Activated CD8-positive, alpha-beta memory T cell treated with anti-CD3 and anti-CD28 coated beads for 48 hours (primary cell): ENCODE data around the gene FCRL6.
A peak's percentile ranks its signal among the peaks of the same experiment; 100 is the strongest.

Source experiments
- DNase-seq, 3 experiments: peaks; one replicate each; pipeline ENCODE4 v3.0.0-alpha.2; 2020; ENCODE audit warnings: low read depth in 2 of 3, low spot score in 2 of 3

The FCRL6 gene

GRCh38 chr1:159798893-159799292 lies 3.3 kb upstream of the FCRL6 start:
- DNase-seq, result no peak

- no peak for DNase-seq
Observed at GRCh38 chr1:159799446-159799985, 2.6 kb upstream of the FCRL6 start.

- peak in 1 of 3 experiments; percentile 23 for DNase-seq
Observed at GRCh38 chr1:159800177-159800930, 1.8 kb upstream of the FCRL6 start.

- DNase-seq, result no peak
Observed at GRCh38 chr1:159803956-159804689, 2.0 kb downstream of the FCRL6 start.

GRCh38 chr1:159804924-159805323 lies 2.8 kb downstream of the FCRL6 start:
- DNase-seq, result no peak

GRCh38 chr1:159815926-159816325 lies 13.8 kb downstream of the FCRL6 start:
- no peak for DNase-seq

- no peak for DNase-seq
Observed at GRCh38 chr1:159817276-159818041, 15.3 kb downstream of the FCRL6 start.

- no peak for DNase-seq
Observed at GRCh38 chr1:159821171-159821867, 19.2 kb downstream of the FCRL6 start.

GRCh38 chr1:159823406-159823805 lies 21.2 kb downstream of the FCRL6 start:
- DNase-seq, result no peak

- DNase-seq, result no peak
Observed at GRCh38 chr1:159825564-159825963, 23.4 kb downstream of the FCRL6 start.

GRCh38 chr1:159826441-159827101 lies 24.4 kb downstream of the FCRL6 start, which contains the start of gene SLAMF8:
Gene SLAMF8 (plus strand): TSS chr1:159826873. CDS start chr1:159826899, 26 bp downstream.
- peak; percentile 20 to 32 (median 25) for DNase-seq

GRCh38 chr1:159827102-159827490 lies 24.9 kb downstream of the FCRL6 start:
- DNase-seq, result no peak

- DNase-seq, result no peak
Observed at GRCh38 chr1:159827549-159827948, 25.4 kb downstream of the FCRL6 start.

GRCh38 chr1:159828176-159828575 lies 26.0 kb downstream of the FCRL6 start:
- DNase-seq, result no peak

GRCh38 chr1:159828581-159829272 lies 26.6 kb downstream of the FCRL6 start:
- DNase-seq, result no peak

- DNase-seq, result no peak
Observed at GRCh38 chr1:159829273-159829634, 27.1 kb downstream of the FCRL6 start.

GRCh38 chr1:159829822-159830465 lies 27.8 kb downstream of the FCRL6 start:
- DNase-seq, result no peak

GRCh38 chr1:159830722-159831121 lies 28.6 kb downstream of the FCRL6 start:
- no peak for DNase-seq

- no peak for DNase-seq
Observed at GRCh38 chr1:159831412-159832141, 29.4 kb downstream of the FCRL6 start.
